A673 (cell line): ENCODE results near the gene DPP7.

Source experiments
- CTCF ChIP-seq: fragments of 300-800, 200-600 bp; sonication (generic); conservative IDR thresholded peaks from 2 replicates; pipeline ENCODE4 v1.5.1; 2017; ENCODE audit warnings: low read depth, mild to moderate bottlenecking, antibody characterized with exemption, low read length, moderate library complexity, mixed read lengths
- EZH2 ChIP-seq: fragments of 200-600 bp; sonication (generic); IDR thresholded peaks from 2 replicates; pipeline ENCODE4 v1.6.1; 2017; ENCODE audit warnings: borderline replicate concordance, low read depth, mild to moderate bottlenecking, mixed read lengths, antibody characterized with exemption, low read length; ENCODE audit not compliant: poor library complexity, severe bottlenecking

- TF ChIP-seq CTCF (no peak), EZH2 (no peak)
Observed at GRCh38 chr9:137159105-137160053, 44.8 kb upstream of the DPP7 start.
